ENCODE results near the gene ARHGAP24. TPM values are rescaled to one million over a fixed set of nuclear protein-coding genes. Genes with fewer than 3 reads are reported as not detected.

ARHGAP24 gene
- total RNA-seq, 1 experiment from 2014 or later, result 17.4 TPM

DNA sequence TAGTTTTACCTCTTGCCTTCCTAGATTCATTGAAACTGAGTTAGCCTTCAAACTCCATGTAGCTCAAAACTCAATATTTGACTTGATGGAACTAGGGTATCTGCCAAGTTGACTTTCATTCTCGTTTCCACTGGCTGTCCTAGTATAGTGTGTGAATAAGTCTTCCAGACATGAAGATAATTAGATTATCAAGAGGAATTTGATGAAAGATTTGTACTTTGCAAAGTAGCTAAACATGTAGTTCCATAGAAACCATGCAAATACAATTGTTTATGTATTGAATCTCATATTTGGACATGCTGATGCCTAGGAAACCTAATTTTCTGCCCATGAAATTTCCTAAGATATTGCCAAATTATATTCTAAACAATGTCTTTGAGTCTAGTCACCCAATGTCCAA lies 297.5 kb downstream of the ARHGAP24 start:
- Histone ChIP-seq H3K27ac (ENCODE audit: low read length) (no peak overlapping the region), H3K4me1 (ENCODE audit: control insufficient read depth, insufficient read depth, low read length) (no peaks in the 10 kb centered on the region), H3K4me3 (ENCODE audit: low read depth in 2 of 2, low read length in 2 of 2) (no peak overlapping the region), H3K27me3 (ENCODE audit: control insufficient read depth, insufficient read depth, low read length) (no peaks in the 10 kb centered on the region), H3K36me3 (ENCODE audit: control insufficient read depth, insufficient read depth, low read length) (no peaks in the 10 kb centered on the region), H3K9me3 (ENCODE audit: control insufficient read depth, insufficient read depth, low read depth, low read length) (no peaks in the 10 kb centered on the region)
- ChIA-PET CTCF (no interaction called here), POLR2A (no interaction called here)
- no peak for DNase-seq (ENCODE audit: low read depth, low spot score)
- intact Hi-C loops (cut with micrococcal nuclease; ENCODE audit: unreplicated experiment) (no loop called here), in situ Hi-C loops (cut with HindIII; ENCODE audit: low pct_unique_long_range_greater_than_20kb, low sequenced_read_pairs) (no loop called here)
- no peak for ATAC-seq
- TF ChIP-seq SIN3A (IDR thresholded peaks at IDR 0.05; ENCODE audit: borderline replicate concordance, insufficient read depth, low read depth, low read length), result no peak
- TF ChIP-seq TCF7L2 (IDR thresholded peaks at IDR 0.05; ENCODE audit: low read depth, low read length), result no peak
- TF ChIP-seq, protein P1, sequence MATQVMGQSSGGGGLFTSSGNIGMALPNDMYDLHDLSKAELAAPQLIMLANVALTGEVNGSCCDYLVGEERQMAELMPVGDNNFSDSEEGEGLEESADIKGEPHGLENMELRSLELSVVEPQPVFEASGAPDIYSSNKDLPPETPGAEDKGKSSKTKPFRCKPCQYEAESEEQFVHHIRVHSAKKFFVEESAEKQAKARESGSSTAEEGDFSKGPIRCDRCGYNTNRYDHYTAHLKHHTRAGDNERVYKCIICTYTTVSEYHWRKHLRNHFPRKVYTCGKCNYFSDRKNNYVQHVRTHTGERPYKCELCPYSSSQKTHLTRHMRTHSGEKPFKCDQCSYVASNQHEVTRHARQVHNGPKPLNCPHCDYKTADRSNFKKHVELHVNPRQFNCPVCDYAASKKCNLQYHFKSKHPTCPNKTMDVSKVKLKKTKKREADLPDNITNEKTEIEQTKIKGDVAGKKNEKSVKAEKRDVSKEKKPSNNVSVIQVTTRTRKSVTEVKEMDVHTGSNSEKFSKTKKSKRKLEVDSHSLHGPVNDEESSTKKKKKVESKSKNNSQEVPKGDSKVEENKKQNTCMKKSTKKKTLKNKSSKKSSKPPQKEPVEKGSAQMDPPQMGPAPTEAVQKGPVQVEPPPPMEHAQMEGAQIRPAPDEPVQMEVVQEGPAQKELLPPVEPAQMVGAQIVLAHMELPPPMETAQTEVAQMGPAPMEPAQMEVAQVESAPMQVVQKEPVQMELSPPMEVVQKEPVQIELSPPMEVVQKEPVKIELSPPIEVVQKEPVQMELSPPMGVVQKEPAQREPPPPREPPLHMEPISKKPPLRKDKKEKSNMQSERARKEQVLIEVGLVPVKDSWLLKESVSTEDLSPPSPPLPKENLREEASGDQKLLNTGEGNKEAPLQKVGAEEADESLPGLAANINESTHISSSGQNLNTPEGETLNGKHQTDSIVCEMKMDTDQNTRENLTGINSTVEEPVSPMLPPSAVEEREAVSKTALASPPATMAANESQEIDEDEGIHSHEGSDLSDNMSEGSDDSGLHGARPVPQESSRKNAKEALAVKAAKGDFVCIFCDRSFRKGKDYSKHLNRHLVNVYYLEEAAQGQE (IDR thresholded peaks at IDR 0.05; ENCODE audit: insufficient read depth in 1 of 2, low read depth in 2 of 2, low read length in 1 of 2), result no peak
- no peak for TF ChIP-seq CTCF (IDR thresholded peaks at IDR 0.05)
- TF ChIP-seq POLR2AphosphoS5 (IDR thresholded peaks at IDR 0.05; ENCODE audit: low read depth, low read length), result no peak
- BruUV-seq (replicated peaks), result no TSS peak

DNA sequence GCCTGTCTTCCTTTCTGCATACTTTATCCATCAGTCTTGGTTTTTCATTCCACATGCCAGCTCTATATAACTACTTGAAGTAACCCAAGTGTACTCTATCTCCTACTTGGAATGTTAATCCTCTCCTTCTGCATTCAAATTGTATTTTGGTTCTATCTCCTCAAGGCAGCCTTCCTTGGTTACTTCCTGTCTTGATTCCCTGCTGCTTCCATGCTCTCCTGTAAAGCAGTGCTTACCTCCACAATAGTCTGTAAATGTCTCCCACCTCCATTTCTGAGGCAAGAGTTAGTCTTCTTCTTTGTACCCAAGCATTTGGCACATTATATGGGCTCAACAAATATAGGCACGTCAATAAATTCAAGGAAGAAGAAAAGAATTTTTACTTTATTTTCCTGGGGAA lies 298.4 kb downstream of the ARHGAP24 start:
- intact Hi-C loops (cut with micrococcal nuclease; ENCODE audit: unreplicated experiment), result no loop called here
- Histone ChIP-seq H3K36me3 (ENCODE audit: control insufficient read depth, insufficient read depth, low read length) (no peaks in the 10 kb centered on the region), H3K4me1 (ENCODE audit: control insufficient read depth, insufficient read depth, low read length) (no peaks in the 10 kb centered on the region), H3K9me3 (ENCODE audit: control insufficient read depth, insufficient read depth, low read depth, low read length) (no peaks in the 10 kb centered on the region), H3K4me3 (ENCODE audit: low read depth in 2 of 2, low read length in 2 of 2) (no peak overlapping the region), H3K27ac (ENCODE audit: low read length) (no peak overlapping the region), H3K27me3 (ENCODE audit: control insufficient read depth, insufficient read depth, low read length) (no peaks in the 10 kb centered on the region)
- BruUV-seq (replicated peaks), result no TSS peak
- in situ Hi-C loops (cut with HindIII; ENCODE audit: low pct_unique_long_range_greater_than_20kb, low sequenced_read_pairs), result no loop called here
- no peak for ATAC-seq
- TF ChIP-seq, protein P1 (IDR thresholded peaks at IDR 0.05; ENCODE audit: insufficient read depth in 1 of 2, low read depth in 2 of 2, low read length in 1 of 2), result no peak
- TF ChIP-seq SIN3A (IDR thresholded peaks at IDR 0.05; ENCODE audit: borderline replicate concordance, insufficient read depth, low read depth, low read length), result no peak
- no peak for TF ChIP-seq TCF7L2 (IDR thresholded peaks at IDR 0.05; ENCODE audit: low read depth, low read length)
- TF ChIP-seq POLR2AphosphoS5 (IDR thresholded peaks at IDR 0.05; ENCODE audit: low read depth, low read length), result no peak
- TF ChIP-seq CTCF (IDR thresholded peaks at IDR 0.05), result no peak
- ChIA-PET POLR2A (no interaction called here), CTCF (no interaction called here)
- DNase-seq (ENCODE audit: low read depth, low spot score), result no peak
